Measurements from ENCODE around the gene HUNK. TPM values are rescaled to one million over a fixed set of nuclear protein-coding genes. Genes with fewer than 3 reads are reported as not detected.

The HUNK gene
- total and polyA plus RNA-seq, 2 experiments from 2014 or later: 1.6 to 5.1 TPM

GRCh38 chr21:31992391-31992790, 119.6 kb downstream of the HUNK start (continued):
- TF ChIP-seq ZNF462 (CRISPR knock-in tag; IDR thresholded peaks at IDR 0.05) (no peak), NANOG (IDR thresholded peaks at IDR 0.05; ENCODE audit: borderline replicate concordance) (no peak), REST (IDR thresholded peaks at IDR 0.05; ENCODE audit: unreplicated experiment) (no peak), ETS1 (IDR thresholded peaks at IDR 0.05) (no peak), EZH2 (IDR thresholded peaks at IDR 0.05; ENCODE audit: low read depth, unreplicated experiment) (no peak), CREB1 (CRISPR knock-in tag; IDR thresholded peaks at IDR 0.05; ENCODE audit: low read depth) (no peak), POLR2AphosphoS5 (IDR thresholded peaks at IDR 0.05; ENCODE audit: low read depth) (no peak), ZNF114 (CRISPR knock-in tag; IDR thresholded peaks at IDR 0.05) (no peak)
